ENCODE results near the gene LILRA6. TPM values are rescaled to one million over a fixed set of nuclear protein-coding genes. Genes with fewer than 3 reads are reported as not detected.
A peak's percentile ranks its signal among the peaks of the same experiment; 100 is the strongest.

LILRA6 gene
- total RNA-seq, 1 donor from 2014 or later = 0.75 TPM

- peak; percentile 69 for ATAC-seq
- peak; percentile 100 for DNase-seq (ENCODE audit: low spot score)
Observed at GRCh38 chr19:54190503-54191010, 52.0 kb downstream of the LILRA6 start.

GRCh38 chr19:54189735-54190502, 52.7 kb downstream of the LILRA6 start:
- peak; percentile 100 for DNase-seq (ENCODE audit: low spot score)

DNA sequence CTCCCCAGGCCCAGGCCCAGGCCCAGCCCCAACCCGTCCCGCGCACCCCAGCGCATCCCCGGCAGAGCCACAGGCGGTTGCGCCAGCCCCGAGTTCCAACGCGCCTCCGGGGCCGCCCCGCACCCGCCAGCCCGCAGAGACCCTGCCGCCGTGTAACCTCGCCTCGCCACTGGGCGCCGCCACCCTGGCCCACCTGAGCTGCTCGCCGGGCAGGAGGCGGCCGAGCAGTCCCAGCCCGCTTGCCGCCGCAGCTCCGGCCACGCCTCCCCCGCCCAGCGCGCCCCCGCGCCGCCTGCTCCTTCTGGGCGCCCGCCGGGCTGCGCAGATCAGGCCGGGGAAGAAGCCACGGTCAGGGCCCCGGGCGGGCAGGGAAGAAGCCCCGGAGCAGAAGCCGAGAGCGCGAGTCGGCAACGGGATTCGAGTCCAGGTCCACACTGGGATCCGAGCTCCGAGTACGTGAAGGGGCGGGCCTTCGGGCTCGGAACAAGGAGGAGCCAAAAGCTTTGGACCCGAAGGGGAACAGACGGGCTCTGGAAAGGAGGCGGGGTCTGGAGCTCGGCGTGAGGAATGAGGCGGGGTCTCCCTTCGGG, 53.4 kb downstream of the LILRA6 start, which contains the start of gene MBOAT7:
Gene MBOAT7, minus strand, starts transcription at position 436 of the 590 bp plus-strand sequence. CDS start 1,072 bp downstream, outside the sequence.
- ATAC-seq (peak; percentile 50), DNase-seq (ENCODE audit: low spot score) (no peak)

More at GRCh38 chr19:54189735-54190502, 52.7 kb downstream of the LILRA6 start:
- ATAC-seq = peak; percentile 71

DNA sequence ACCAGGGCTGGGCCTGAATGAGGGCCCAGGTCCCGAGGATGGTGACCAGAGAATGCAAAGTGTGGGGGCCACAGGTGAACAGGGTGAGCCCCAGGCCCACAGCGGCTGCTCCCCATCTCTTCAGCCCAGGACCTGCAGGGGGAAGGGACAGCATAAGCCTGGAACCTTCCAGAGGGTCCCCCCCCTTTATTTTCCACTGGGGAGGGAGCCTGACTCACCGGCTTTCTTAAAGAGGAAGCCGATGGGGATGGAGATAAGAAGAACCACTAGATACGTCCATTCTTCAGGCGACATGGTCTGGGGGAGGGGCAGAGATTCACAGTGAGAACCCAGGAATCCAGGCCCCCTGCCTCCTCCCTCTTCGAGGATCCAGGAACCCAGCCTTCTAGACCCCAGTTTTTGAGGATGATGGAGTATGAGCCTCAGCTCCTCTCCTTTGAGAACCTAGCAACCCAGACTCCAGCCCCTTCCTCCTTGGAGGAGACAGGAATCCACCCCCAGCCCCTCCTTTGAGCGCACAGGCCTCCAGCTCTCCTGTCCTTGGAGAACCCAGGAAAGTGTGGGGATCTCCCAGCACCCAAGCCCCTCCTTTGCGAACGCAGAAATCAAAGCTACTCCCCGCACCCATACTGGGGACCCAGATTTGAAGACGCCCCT, 54.2 kb downstream of the LILRA6 start:
- ATAC-seq (no peak), DNase-seq (ENCODE audit: low spot score) (no peak)

GRCh38 chr19:54186934-54187381, 55.6 kb downstream of the LILRA6 start:
- no peak for DNase-seq (ENCODE audit: low spot score)
- ATAC-seq = no peak

Other genes starting within 250 kb of the LILRA6 start
- not detected for gene VSTM1, start 178.9 kb downstream of the LILRA6 start, total RNA-seq
- gene TARM1, start 161.4 kb downstream of the LILRA6 start, total RNA-seq = not detected
- 0.91 TPM for gene OSCAR, start 142.0 kb downstream of the LILRA6 start, total RNA-seq
- 74.5 TPM for gene NDUFA3, start 139.9 kb downstream of the LILRA6 start, total RNA-seq
- 4.3 TPM for gene TFPT, start 127.1 kb downstream of the LILRA6 start, total RNA-seq
- gene PRPF31, start 127.0 kb downstream of the LILRA6 start, total RNA-seq = 23.2 TPM
- 19.0 TPM for gene CNOT3, start 105.0 kb downstream of the LILRA6 start, total RNA-seq
- 1.3 TPM for gene LENG1, start 83.1 kb downstream of the LILRA6 start, total RNA-seq
- 1.9 TPM for gene TMC4, start 69.6 kb downstream of the LILRA6 start, total RNA-seq
- gene MBOAT7, start 53.2 kb downstream of the LILRA6 start, total RNA-seq = 34.3 TPM
- gene TSEN34, start 51.5 kb downstream of the LILRA6 start, total RNA-seq = 17.4 TPM
- gene RPS9, start 41.9 kb downstream of the LILRA6 start, total RNA-seq = 482 TPM
- 1.2 TPM for gene LILRB3, start 19.8 kb downstream of the LILRA6 start, total RNA-seq
- gene LILRB5, start 14.5 kb upstream of the LILRA6 start, total RNA-seq = 8.7 TPM
- 1.7 TPM for gene LILRB2, start 38.3 kb upstream of the LILRA6 start, total RNA-seq
- 1.4 TPM for gene LILRA5, start 70.4 kb upstream of the LILRA6 start, total RNA-seq
- not detected for gene LILRA4, start 96.4 kb upstream of the LILRA6 start, total RNA-seq
- gene LAIR1, start 122.1 kb upstream of the LILRA6 start, total RNA-seq = 3.1 TPM
- gene TTYH1, start 172.7 kb upstream of the LILRA6 start, total RNA-seq = 0.33 TPM
- gene LENG8, start 206.4 kb upstream of the LILRA6 start, total RNA-seq = 57.8 TPM
- gene LENG9, start 221.0 kb upstream of the LILRA6 start, total RNA-seq = 2.2 TPM
- 2.4 TPM for gene CDC42EP5, start 230.5 kb upstream of the LILRA6 start, total RNA-seq